HepG2 (cell line): ENCODE results near the gene TPX2. TPM values are rescaled to one million over a fixed set of nuclear protein-coding genes. Genes with fewer than 3 reads are reported as not detected.

Source experiments
- AHDC1 ChIP-seq: sonication (generic); formaldehyde crosslinking; IDR thresholded peaks from 2 replicates; pipeline ENCODE4 v1.5.1; 2020; ENCODE audit warnings: mild to moderate bottlenecking, missing genetic modification reagents, borderline replicate concordance
- DMTF1 ChIP-seq: sonication (generic); formaldehyde crosslinking; IDR thresholded peaks from 2 replicates; pipeline ENCODE4 v1.4.0; 2020; ENCODE audit warnings: mild to moderate bottlenecking, missing genetic modification reagents
- DPF2 ChIP-seq: sonication (generic); formaldehyde crosslinking; IDR thresholded peaks from 2 replicates; pipeline ENCODE4 v1.4.0; 2020; ENCODE audit warnings: mild to moderate bottlenecking, low read depth, missing genetic modification reagents, borderline replicate concordance
- GTF2F1 ChIP-seq: fragments of 150-350 bp; IDR thresholded peaks from 2 replicates; pipeline ENCODE4 v1.6.1; 2014; ENCODE audit warnings: low read length
- HDAC2 ChIP-seq: sonication (generic); formaldehyde crosslinking; IDR thresholded peaks from 2 replicates; pipeline ENCODE4 v1.4.0; 2020; ENCODE audit warnings: missing genetic modification reagents
- JDP2 ChIP-seq: sonication (generic); formaldehyde crosslinking; IDR thresholded peaks from 2 replicates; pipeline ENCODE4 v1.8.1; 2022; ENCODE audit warnings: missing genetic modification reagents, borderline replicate concordance
- KDM1A ChIP-seq: IDR thresholded peaks from 2 replicates; pipeline ENCODE4 v1.6.1; 2016; ENCODE audit warnings: missing compliant biosample characterization
- MEIS1 ChIP-seq: sonication (generic); formaldehyde crosslinking; IDR thresholded peaks from 2 replicates; pipeline ENCODE4 v1.9.0; 2021; ENCODE audit warnings: mild to moderate bottlenecking, missing genetic modification reagents, moderate library complexity, borderline replicate concordance
- NCOA1 ChIP-seq: sonication (generic); formaldehyde crosslinking; IDR thresholded peaks from 2 replicates; pipeline ENCODE4 v1.9.0; 2021; ENCODE audit warnings: missing genetic modification reagents
- NR2F2 ChIP-seq: IDR thresholded peaks from 2 replicates; pipeline ENCODE4 v1.6.1; 2012; ENCODE audit warnings: low read depth, inconsistent platforms, borderline replicate concordance
- POLR2A ChIP-seq, 2 experiments: IDR thresholded peaks; 2 replicates each; pipeline ENCODE4 v1.6.1; 2011; ENCODE audit warnings: low read depth in 2 of 2, low read length in 2 of 2, mild to moderate bottlenecking in 1 of 2, moderate library complexity in 1 of 2; ENCODE audit not compliant: insufficient read depth in 1 of 2
- SALL2 ChIP-seq: sonication (generic); formaldehyde crosslinking; IDR thresholded peaks from 2 replicates; pipeline ENCODE4 v1.8.1; 2023; ENCODE audit warnings: mild to moderate bottlenecking, missing genetic modification reagents, inconsistent platforms
- SETDB1 ChIP-seq: sonication (generic); formaldehyde crosslinking; IDR thresholded peaks from 2 replicates; pipeline ENCODE4 v1.5.1; 2020; ENCODE audit warnings: missing genetic modification reagents, mild to moderate bottlenecking, borderline replicate concordance
- ZHX1 ChIP-seq: sonication (generic); formaldehyde crosslinking; IDR thresholded peaks from 2 replicates; pipeline ENCODE4 v1.8.1; 2022; ENCODE audit warnings: low read depth, mild to moderate bottlenecking, missing genetic modification reagents
- ZMAT3 ChIP-seq: sonication (generic); formaldehyde crosslinking; conservative IDR thresholded peaks from 2 replicates; pipeline ENCODE4 v1.7.0; 2021; ENCODE audit warnings: missing genetic modification reagents
- ZNF326 ChIP-seq: sonication (generic); formaldehyde crosslinking; IDR thresholded peaks from 2 replicates; pipeline ENCODE4 v1.4.0; 2020; ENCODE audit warnings: missing genetic modification reagents, borderline replicate concordance
- ZNF431 ChIP-seq: sonication (generic); formaldehyde crosslinking; IDR thresholded peaks from 2 replicates; pipeline ENCODE4 v1.9.0; 2022; ENCODE audit warnings: missing genetic modification reagents, low read depth, mild to moderate bottlenecking, borderline replicate concordance
- ZSCAN31 ChIP-seq: sonication (generic); formaldehyde crosslinking; IDR thresholded peaks from 2 replicates; pipeline ENCODE4 v1.5.0; 2020; ENCODE audit warnings: low read depth, mild to moderate bottlenecking, missing genetic modification reagents
- polyA plus RNA-seq, 8 experiments: library from polyadenylated mRNA; depleted of rRNA in 3 of 8; stranded (reverse) in 7 of 8; unstranded in 1 of 8; fragments of >200 nt; fragmentation: Illumina TruSeq in 4 of 8; extraction: Trizol in 4 of 8; gene quantifications; 2 replicates each; pipeline versions ENCODE4 v1.2.1 to v1.2.3, GENCODE V29; 2011 to 2016; ENCODE audit warnings: low read depth in 4 of 8, missing spikeins in 1 of 8, mixed read lengths in 1 of 8; ENCODE audit not compliant: insufficient read depth in 1 of 8
- total RNA-seq, 5 experiments: library from RNA; depleted of rRNA; stranded (reverse); fragments of >200 nt; fragmentation: Illumina TruSeq; extraction: Trizol; gene quantifications; 2 replicates each; pipeline ENCODE4 v1.2.3, GENCODE V29; 2016; ENCODE audit warnings: low read depth in 1 of 5

Gene TPX2
- total and polyA plus RNA-seq, 2 of the 13 experiments (the other 11 are each of a cell fraction or from before 2014, with no cell fraction given) = 34.3 to 124 TPM

- TF ChIP-seq POLR2A (IDR thresholded peaks at IDR 0.05; ENCODE audit: insufficient read depth in 1 of 2, low read depth in 2 of 2, low read length in 2 of 2) (no peak; a peak in 1 of 4 replicates), SALL2 (CRISPR knock-in tag) (0 out of 2 replicates have a peak, but pooled peaks have one; percentile 12), DMTF1 (CRISPR knock-in tag) (no peak), NR2F2 (peak; percentile 61; the same call in 1 of the 2 replicates), ZHX1 (CRISPR knock-in tag) (no peak), DPF2 (CRISPR knock-in tag) (peak; percentile 49; the same call in 1 of the 2 replicates), ZMAT3 (CRISPR knock-in tag) (no peak), SETDB1 (CRISPR knock-in tag) (no peak), KDM1A (CRISPR knock-in tag) (no peak), MEIS1 (CRISPR knock-in tag) (0 out of 2 replicates have a peak, but pooled peaks have one; percentile 53), ZNF431 (CRISPR knock-in tag) (no peak), ZSCAN31 (CRISPR knock-in tag) (no peak), GTF2F1 (no peak), HDAC2 (CRISPR knock-in tag) (peak; percentile 90), ZNF326 (CRISPR knock-in tag) (no peak), NCOA1 (no peak), JDP2 (CRISPR knock-in tag) (no peak), AHDC1 (CRISPR knock-in tag) (peak; percentile 68; the same call in 1 of the 2 replicates)
Measured at GRCh38 chr20:31711179-31712111, 27.6 kb upstream of the TPX2 start (continued).
